ENCODE measurements around the gene OSBPL2. TPM values are rescaled to one million over a fixed set of nuclear protein-coding genes. Genes with fewer than 3 reads are reported as not detected.

OSBPL2 gene
- total RNA-seq, 1 donor from 2014 or later: 29.2 TPM

- H3K4me3 Mint-ChIP-seq: no peak overlapping the region
- no peaks in the 10 kb centered on the region for H3K36me3 Mint-ChIP-seq (ENCODE audit: low read depth)
- H3K4me1 Mint-ChIP-seq: no peaks in the 10 kb centered on the region
- intact Hi-C loops (cut with micrococcal nuclease): no loop called here
- DNase-seq: no peak
- no peaks in the 10 kb centered on the region for H3K27me3 Mint-ChIP-seq
- H3K27ac Mint-ChIP-seq: no peak overlapping the region
- no peaks in the 10 kb centered on the region for H3K9me3 Mint-ChIP-seq
Measured at GRCh38 chr20:62326559-62326958, 88.2 kb downstream of the OSBPL2 start.

- no peaks in the 10 kb centered on the region for H3K9me3 Mint-ChIP-seq
- H3K27me3 Mint-ChIP-seq: no peaks in the 10 kb centered on the region
- DNase-seq: no peak
- H3K4me1 Mint-ChIP-seq: no peaks in the 10 kb centered on the region
- H3K36me3 Mint-ChIP-seq (ENCODE audit: low read depth): no peaks in the 10 kb centered on the region
- H3K4me3 Mint-ChIP-seq: no peak overlapping the region
- H3K27ac Mint-ChIP-seq: no peak overlapping the region
- intact Hi-C loops (cut with micrococcal nuclease): no loop called here
Measured at GRCh38 chr20:62326959-62327725, 88.8 kb downstream of the OSBPL2 start.

- H3K4me1 Mint-ChIP-seq: no peaks in the 10 kb centered on the region
- H3K36me3 Mint-ChIP-seq (ENCODE audit: low read depth): no peaks in the 10 kb centered on the region
- no peaks in the 10 kb centered on the region for H3K9me3 Mint-ChIP-seq
- H3K4me3 Mint-ChIP-seq: no peak overlapping the region
- intact Hi-C loops (cut with micrococcal nuclease): no loop called here
- no peak for DNase-seq
- H3K27ac Mint-ChIP-seq: no peak overlapping the region
- H3K27me3 Mint-ChIP-seq: no peaks in the 10 kb centered on the region
Measured at GRCh38 chr20:62327726-62328495, 89.6 kb downstream of the OSBPL2 start.

GRCh38 chr20:62328684-62329388 lies 90.5 kb downstream of the OSBPL2 start:
- H3K4me1 Mint-ChIP-seq: no peaks in the 10 kb centered on the region
- DNase-seq: no peak
- H3K27me3 Mint-ChIP-seq: no peaks in the 10 kb centered on the region
- no peak overlapping the region for H3K27ac Mint-ChIP-seq
- intact Hi-C loops (cut with micrococcal nuclease): no loop called here
- H3K4me3 Mint-ChIP-seq: no peak overlapping the region
- H3K36me3 Mint-ChIP-seq (ENCODE audit: low read depth): no peaks in the 10 kb centered on the region
- H3K9me3 Mint-ChIP-seq: no peaks in the 10 kb centered on the region

GRCh38 chr20:62329389-62330377 lies 91.4 kb downstream of the OSBPL2 start:
- H3K4me3 Mint-ChIP-seq: no peak overlapping the region
- no peak overlapping the region for H3K27ac Mint-ChIP-seq
- intact Hi-C loops (cut with micrococcal nuclease): no loop called here
- no peaks in the 10 kb centered on the region for H3K36me3 Mint-ChIP-seq (ENCODE audit: low read depth)
- no peaks in the 10 kb centered on the region for H3K9me3 Mint-ChIP-seq
- no peaks in the 10 kb centered on the region for H3K27me3 Mint-ChIP-seq
- DNase-seq: no peak
- no peaks in the 10 kb centered on the region for H3K4me1 Mint-ChIP-seq

- intact Hi-C loops (cut with micrococcal nuclease): no loop called here
- Mint-ChIP-seq H3K4me1 (no peaks in the 10 kb centered on the region), H3K4me3 (no peak overlapping the region), H3K27me3 (no peaks in the 10 kb centered on the region), H3K36me3 (ENCODE audit: low read depth) (no peaks in the 10 kb centered on the region), H3K9me3 (no peaks in the 10 kb centered on the region), H3K27ac (no peak overlapping the region)
- no peak for DNase-seq
Measured at GRCh38 chr20:62330576-62331317, 92.4 kb downstream of the OSBPL2 start.

GRCh38 chr20:62331347-62331746 lies 93.0 kb downstream of the OSBPL2 start:
- no peaks in the 10 kb centered on the region for H3K27me3 Mint-ChIP-seq
- no peaks in the 10 kb centered on the region for H3K4me1 Mint-ChIP-seq
- H3K9me3 Mint-ChIP-seq: no peaks in the 10 kb centered on the region
- DNase-seq: no peak
- no peaks in the 10 kb centered on the region for H3K36me3 Mint-ChIP-seq (ENCODE audit: low read depth)
- H3K27ac Mint-ChIP-seq: no peak overlapping the region
- H3K4me3 Mint-ChIP-seq: no peak overlapping the region
- intact Hi-C loops (cut with micrococcal nuclease): no loop called here

GRCh38 chr20:62332421-62332820 lies 94.1 kb downstream of the OSBPL2 start:
- no peaks in the 10 kb centered on the region for H3K9me3 Mint-ChIP-seq
- H3K4me1 Mint-ChIP-seq: no peaks in the 10 kb centered on the region
- no peaks in the 10 kb centered on the region for H3K36me3 Mint-ChIP-seq (ENCODE audit: low read depth)
- no peaks in the 10 kb centered on the region for H3K27me3 Mint-ChIP-seq
- H3K27ac Mint-ChIP-seq: no peak overlapping the region
- intact Hi-C loops (cut with micrococcal nuclease): no loop called here
- DNase-seq: no peak
- no peak overlapping the region for H3K4me3 Mint-ChIP-seq

- H3K9me3 Mint-ChIP-seq: no peaks in the 10 kb centered on the region
- no peaks in the 10 kb centered on the region for H3K4me1 Mint-ChIP-seq
- intact Hi-C loops (cut with micrococcal nuclease): no loop called here
- no peaks in the 10 kb centered on the region for H3K36me3 Mint-ChIP-seq (ENCODE audit: low read depth)
- H3K4me3 Mint-ChIP-seq: no peak overlapping the region
- DNase-seq: no peak
- H3K27ac Mint-ChIP-seq: no peak overlapping the region
- no peaks in the 10 kb centered on the region for H3K27me3 Mint-ChIP-seq
Measured at GRCh38 chr20:62332989-62333819, 94.9 kb downstream of the OSBPL2 start.

GRCh38 chr20:62333820-62334595 lies 95.7 kb downstream of the OSBPL2 start:
- Mint-ChIP-seq H3K4me3 (no peak overlapping the region), H3K36me3 (ENCODE audit: low read depth) (no peaks in the 10 kb centered on the region), H3K27me3 (no peaks in the 10 kb centered on the region), H3K9me3 (no peaks in the 10 kb centered on the region), H3K27ac (no peak overlapping the region), H3K4me1 (no peaks in the 10 kb centered on the region)
- no peak for DNase-seq
- intact Hi-C loops (cut with micrococcal nuclease): no loop called here

GRCh38 chr20:62334881-62335280 lies 96.6 kb downstream of the OSBPL2 start:
- no peak for DNase-seq
- H3K27ac Mint-ChIP-seq: no peak overlapping the region
- H3K4me1 Mint-ChIP-seq: no peaks in the 10 kb centered on the region
- H3K36me3 Mint-ChIP-seq (ENCODE audit: low read depth): no peaks in the 10 kb centered on the region
- H3K9me3 Mint-ChIP-seq: no peaks in the 10 kb centered on the region
- peaks cover 4% of the 10 kb centered on the region for H3K27me3 Mint-ChIP-seq
- intact Hi-C loops (cut with micrococcal nuclease): no loop called here
- H3K4me3 Mint-ChIP-seq: no peak overlapping the region

- H3K9me3 Mint-ChIP-seq: no peaks in the 10 kb centered on the region
- no peak for DNase-seq
- no peak overlapping the region for H3K27ac Mint-ChIP-seq
- H3K27me3 Mint-ChIP-seq: peaks cover 5% of the 10 kb centered on the region
- no peaks in the 10 kb centered on the region for H3K4me1 Mint-ChIP-seq
- intact Hi-C loops (cut with micrococcal nuclease): no loop called here
- H3K4me3 Mint-ChIP-seq: no peak overlapping the region
- H3K36me3 Mint-ChIP-seq (ENCODE audit: low read depth): no peaks in the 10 kb centered on the region
Measured at GRCh38 chr20:62335532-62335931, 97.2 kb downstream of the OSBPL2 start.

Data from activated CD4-positive, alpha-beta T cell treated with anti-CD3 and anti-CD28 coated beads, Interleukin-2, amount 10 ng/mL, durations not matched to agents 24 days and 14 days (primary cell).